Neuron (in vitro differentiated cells): ENCODE measurements around the gene SMNDC1.

Source experiments
- H2AFZ ChIP-seq: one replicate; pipeline ENCODE4 v1.6.1; 2013; ENCODE audit warnings: low read depth, mild to moderate bottlenecking, inconsistent platforms, low read length, moderate library complexity
- H3K27me3 ChIP-seq: one replicate; pipeline ENCODE4 v1.6.1; 2013; ENCODE audit warnings: low read length; ENCODE audit not compliant: insufficient read depth
- H3K36me3 ChIP-seq: one replicate; pipeline ENCODE4 v1.6.1; 2013; ENCODE audit warnings: low read length; ENCODE audit not compliant: insufficient read depth
- H3K4me1 ChIP-seq: one replicate; pipeline ENCODE4 v1.6.1; 2013; ENCODE audit warnings: low read length; ENCODE audit not compliant: insufficient read depth
- H3K4me3 ChIP-seq: 2 replicates; pipeline ENCODE4 v1.5.1; 2013; ENCODE audit warnings: mild to moderate bottlenecking, low read length, moderate library complexity
- H3K9me3 ChIP-seq: one replicate; pipeline ENCODE4 v1.6.1; 2013; ENCODE audit warnings: low read length

The SMNDC1 gene

GRCh38 chr10:110304780-110305421 is at the start of gene SMNDC1:
TSS of gene SMNDC1 (minus strand) at chr10:110304920. CDS start at chr10:110303587, 1,333 bp downstream.
- H3K4me3 ChIP-seq: peak within 1 kb of the TSS; percentile 100
- H3K27me3 ChIP-seq: no peaks in the 10 kb centered on the region

DNA sequence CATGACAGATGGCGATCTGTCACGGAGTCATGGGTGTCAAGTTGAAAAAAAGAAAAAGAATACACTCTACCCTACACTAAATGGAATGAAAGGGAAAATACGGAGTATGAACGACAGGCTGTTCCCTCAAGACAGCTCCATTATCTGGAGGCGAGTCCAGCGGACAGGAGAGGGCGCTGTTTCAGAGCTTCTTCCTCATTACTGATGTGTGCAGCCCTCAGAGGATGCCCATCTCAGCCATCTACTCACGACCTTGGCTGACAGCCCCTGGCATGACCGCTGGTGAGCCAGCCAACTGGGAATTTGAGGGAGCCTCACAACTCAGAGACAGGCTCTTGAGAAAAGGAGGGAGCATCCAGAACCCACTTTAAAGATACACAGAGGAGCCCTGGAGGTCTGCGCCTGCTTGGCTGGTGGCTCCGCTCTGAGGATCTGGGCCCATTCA is 49.6 kb upstream of the SMNDC1 start:
- Histone ChIP-seq H3K4me1 (no peaks in the 10 kb centered on the region), H2AFZ (no peak overlapping the region), H3K27me3 (peaks cover 6% of the 10 kb centered on the region), H3K36me3 (no peaks in the 10 kb centered on the region), H3K4me3 (no peak overlapping the region), H3K9me3 (no peaks in the 10 kb centered on the region)

More at GRCh38 chr10:110304780-110305421, at the start of gene SMNDC1:
- H3K4me1 ChIP-seq: peaks cover 26% of the 10 kb centered on the region
- peak within 1 kb of the TSS; percentile 19 for H2AFZ ChIP-seq
- no peaks in the 10 kb centered on the region for H3K9me3 ChIP-seq
- H3K36me3 ChIP-seq: peaks cover 32% of the 10 kb centered on the region

- Histone ChIP-seq H3K9me3 (no peaks in the 10 kb centered on the region), H3K4me3 (no peak overlapping the region), H3K27me3 (peaks cover 6% of the 10 kb centered on the region), H2AFZ (no peak overlapping the region), H3K36me3 (no peaks in the 10 kb centered on the region), H3K4me1 (no peaks in the 10 kb centered on the region)
Measured at GRCh38 chr10:110353244-110354119, 48.8 kb upstream of the SMNDC1 start.

- H3K36me3 ChIP-seq: no peaks in the 10 kb centered on the region
- H3K4me1 ChIP-seq: no peaks in the 10 kb centered on the region
- no peaks in the 10 kb centered on the region for H3K9me3 ChIP-seq
- no peak overlapping the region for H3K4me3 ChIP-seq
- peaks cover 6% of the 10 kb centered on the region for H3K27me3 ChIP-seq
- no peak overlapping the region for H2AFZ ChIP-seq
Measured at GRCh38 chr10:110352930-110353243, 48.2 kb upstream of the SMNDC1 start.

DNA sequence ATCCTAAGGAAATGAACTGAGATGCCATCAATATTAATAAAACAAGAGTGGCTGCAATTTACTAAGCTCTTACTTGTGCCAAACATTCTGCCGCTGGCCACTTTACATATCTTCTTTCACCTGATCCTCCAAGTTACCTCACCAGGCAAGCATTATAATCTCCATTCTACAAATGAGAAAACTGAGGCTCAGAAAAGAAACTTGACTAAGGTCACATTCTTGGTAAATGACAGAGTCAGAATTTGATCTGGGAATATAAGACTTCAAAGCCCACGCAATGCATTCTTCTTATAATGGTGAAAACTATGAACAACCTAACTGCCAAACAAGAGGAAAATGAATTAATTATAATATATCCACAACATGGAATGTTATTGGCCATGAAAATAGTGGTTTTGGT is 46.1 kb upstream of the SMNDC1 start:
- Histone ChIP-seq H3K4me3 (no peak overlapping the region), H3K9me3 (no peaks in the 10 kb centered on the region), H3K27me3 (no peaks in the 10 kb centered on the region), H2AFZ (no peak overlapping the region), H3K4me1 (no peaks in the 10 kb centered on the region), H3K36me3 (no peaks in the 10 kb centered on the region)

DNA sequence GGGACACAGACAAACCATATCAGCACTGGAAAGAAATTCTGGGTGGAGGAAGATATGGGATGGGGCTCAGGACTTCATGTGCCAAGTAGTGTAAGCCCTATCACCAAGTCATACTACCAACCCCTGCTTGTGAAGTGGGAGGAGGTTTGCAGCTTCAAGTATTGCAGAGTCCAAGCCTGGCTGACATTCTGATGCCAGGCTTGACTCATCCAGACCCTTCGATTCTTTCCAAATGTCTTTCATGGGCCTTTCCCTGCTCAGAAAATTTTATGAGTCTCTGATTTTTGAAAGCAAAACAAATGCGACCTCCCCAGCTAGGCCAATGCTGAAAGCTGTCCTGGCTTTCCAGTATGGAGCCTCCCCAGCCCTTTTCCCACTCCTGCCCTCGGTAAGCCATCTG is 45.1 kb upstream of the SMNDC1 start:
- Histone ChIP-seq H3K27me3 (peaks cover 4% of the 10 kb centered on the region), H3K9me3 (no peaks in the 10 kb centered on the region), H3K4me3 (no peak overlapping the region), H3K36me3 (no peaks in the 10 kb centered on the region), H2AFZ (no peak overlapping the region), H3K4me1 (no peaks in the 10 kb centered on the region)

GRCh38 chr10:110349386-110349785 is 44.7 kb upstream of the SMNDC1 start:
- no peaks in the 10 kb centered on the region for H3K9me3 ChIP-seq
- H3K4me1 ChIP-seq: no peaks in the 10 kb centered on the region
- no peaks in the 10 kb centered on the region for H3K36me3 ChIP-seq
- H3K4me3 ChIP-seq: no peak overlapping the region
- H3K27me3 ChIP-seq: peaks cover 7% of the 10 kb centered on the region
- no peak overlapping the region for H2AFZ ChIP-seq

- Histone ChIP-seq H3K27me3 (peaks cover 8% of the 10 kb centered on the region), H3K36me3 (no peaks in the 10 kb centered on the region), H3K9me3 (no peaks in the 10 kb centered on the region), H3K4me1 (no peaks in the 10 kb centered on the region), H2AFZ (no peak overlapping the region), H3K4me3 (no peak overlapping the region)
Measured at GRCh38 chr10:110348336-110348735, 43.6 kb upstream of the SMNDC1 start.

DNA sequence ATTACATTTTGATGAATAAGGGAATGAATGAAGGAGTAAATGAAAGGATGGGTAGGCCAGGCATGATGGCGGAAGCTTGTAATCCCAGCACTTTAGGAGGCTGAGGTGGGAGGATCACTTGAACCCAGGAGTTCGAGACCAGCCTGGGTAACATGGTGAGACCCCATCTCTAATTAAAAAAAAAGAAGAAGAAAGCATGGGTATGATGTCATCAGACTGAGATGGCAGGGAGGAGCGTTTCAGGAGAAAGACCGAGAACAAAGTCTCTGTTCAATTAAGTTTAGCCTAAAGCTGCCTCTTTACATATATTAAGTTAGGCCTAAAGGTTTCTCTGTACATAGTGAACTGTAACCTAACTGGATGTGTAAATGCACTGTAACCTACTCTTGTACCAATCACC is 42.2 kb upstream of the SMNDC1 start:
- Histone ChIP-seq H3K4me3 (no peak overlapping the region), H3K36me3 (no peaks in the 10 kb centered on the region), H3K4me1 (no peaks in the 10 kb centered on the region), H3K9me3 (no peaks in the 10 kb centered on the region), H2AFZ (no peak overlapping the region), H3K27me3 (peaks cover 14% of the 10 kb centered on the region)

DNA sequence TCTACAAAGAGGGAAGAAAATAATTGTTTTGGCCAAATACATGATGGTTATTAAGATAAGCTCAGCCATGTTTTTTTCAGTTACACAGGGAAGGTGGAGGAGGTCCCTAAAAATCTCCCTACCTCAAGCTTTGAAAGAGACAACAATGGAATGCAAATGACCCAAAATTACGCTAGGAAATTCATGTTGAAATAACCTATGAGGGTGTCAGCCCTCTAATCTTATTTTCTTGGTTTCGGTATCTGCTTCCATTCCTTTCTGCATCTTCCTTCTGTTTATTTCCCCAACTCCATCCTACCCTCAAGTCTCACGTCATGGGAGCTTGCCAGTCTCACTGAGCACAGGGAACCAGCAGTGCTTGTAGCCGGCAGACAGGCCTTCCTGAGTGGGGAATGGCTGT is 40.6 kb upstream of the SMNDC1 start:
- Histone ChIP-seq H3K27me3 (peaks cover 16% of the 10 kb centered on the region), H3K4me3 (no peak overlapping the region), H3K9me3 (no peaks in the 10 kb centered on the region), H3K4me1 (no peaks in the 10 kb centered on the region), H3K36me3 (no peaks in the 10 kb centered on the region), H2AFZ (no peak overlapping the region)

- Histone ChIP-seq H2AFZ (no peak overlapping the region), H3K9me3 (no peaks in the 10 kb centered on the region), H3K4me1 (no peaks in the 10 kb centered on the region), H3K36me3 (no peaks in the 10 kb centered on the region), H3K4me3 (no peak overlapping the region), H3K27me3 (peaks cover 16% of the 10 kb centered on the region)
Measured at GRCh38 chr10:110344622-110345021, 39.9 kb upstream of the SMNDC1 start.

- Histone ChIP-seq H3K4me3 (no peak overlapping the region), H3K9me3 (no peaks in the 10 kb centered on the region), H2AFZ (no peak overlapping the region), H3K27me3 (peaks cover 16% of the 10 kb centered on the region), H3K4me1 (no peaks in the 10 kb centered on the region), H3K36me3 (no peaks in the 10 kb centered on the region)
Measured at GRCh38 chr10:110343947-110344346, 39.2 kb upstream of the SMNDC1 start.

DNA sequence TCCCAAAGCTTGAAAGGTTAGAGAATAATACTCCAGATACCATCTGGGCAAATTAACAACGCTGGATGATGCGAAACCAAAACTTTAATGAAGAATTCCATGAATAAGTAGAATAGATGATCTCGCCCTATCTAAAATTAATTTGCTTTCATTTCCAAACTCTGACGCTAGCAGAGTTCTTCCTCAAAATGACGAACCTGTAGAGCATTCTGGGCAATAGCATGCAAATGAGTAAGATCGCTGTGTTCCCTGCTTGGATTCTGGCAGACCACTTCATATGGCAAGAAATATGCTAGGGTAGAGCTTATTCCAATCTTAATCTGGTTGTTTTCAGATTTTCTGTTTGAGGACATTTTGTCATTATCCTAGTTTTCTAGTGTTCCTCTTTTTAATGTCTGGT is 36.1 kb upstream of the SMNDC1 start:
- no peaks in the 10 kb centered on the region for H3K9me3 ChIP-seq
- H2AFZ ChIP-seq: no peak overlapping the region
- no peaks in the 10 kb centered on the region for H3K36me3 ChIP-seq
- peaks cover 16% of the 10 kb centered on the region for H3K27me3 ChIP-seq
- H3K4me3 ChIP-seq: no peak overlapping the region
- peaks cover 13% of the 10 kb centered on the region for H3K4me1 ChIP-seq
